ENCODE measurements around the gene ARHGEF4.

The ARHGEF4 gene

GRCh38 chr2:130820279-130820861, 16.3 kb upstream of the ARHGEF4 start:
- Histone ChIP-seq H3K27me3 (ENCODE audit: control insufficient read depth, insufficient read depth, low read length) (no peaks in the 10 kb centered on the region), H3K9me3 (ENCODE audit: control insufficient read depth, insufficient read depth, low read length) (no peaks in the 10 kb centered on the region), H3K4me1 (ENCODE audit: control insufficient read depth, insufficient read depth, low read length) (peaks cover 4% of the 10 kb centered on the region), H3K4me3 (ENCODE audit: low read depth, low read length) (no peak overlapping the region), H3K9ac (ENCODE audit: low read depth, low read length) (no peak overlapping the region), H3K36me3 (ENCODE audit: control insufficient read depth, insufficient read depth, low read length) (no peaks in the 10 kb centered on the region)

- H3K36me3 ChIP-seq (ENCODE audit: control insufficient read depth, insufficient read depth, low read length) = no peaks in the 10 kb centered on the region
- no peak overlapping the region for H3K9ac ChIP-seq (ENCODE audit: low read depth, low read length)
- H3K27me3 ChIP-seq (ENCODE audit: control insufficient read depth, insufficient read depth, low read length) = no peaks in the 10 kb centered on the region
- no peak overlapping the region for H3K4me3 ChIP-seq (ENCODE audit: low read depth, low read length)
- H3K9me3 ChIP-seq (ENCODE audit: control insufficient read depth, insufficient read depth, low read length) = no peaks in the 10 kb centered on the region
- peaks cover 4% of the 10 kb centered on the region for H3K4me1 ChIP-seq (ENCODE audit: control insufficient read depth, insufficient read depth, low read length)
These were observed 14.8 kb upstream of the ARHGEF4 start for GRCh38 chr2:130821867-130822266.

- Histone ChIP-seq H3K9me3 (ENCODE audit: control insufficient read depth, insufficient read depth, low read length) (no peaks in the 10 kb centered on the region), H3K4me3 (ENCODE audit: low read depth, low read length) (no peak overlapping the region), H3K4me1 (ENCODE audit: control insufficient read depth, insufficient read depth, low read length) (peaks cover 4% of the 10 kb centered on the region), H3K27me3 (ENCODE audit: control insufficient read depth, insufficient read depth, low read length) (no peaks in the 10 kb centered on the region), H3K36me3 (ENCODE audit: control insufficient read depth, insufficient read depth, low read length) (no peaks in the 10 kb centered on the region), H3K9ac (ENCODE audit: low read depth, low read length) (no peak overlapping the region)
These were observed 13.9 kb upstream of the ARHGEF4 start for GRCh38 chr2:130822766-130823165.

GRCh38 chr2:130823171-130823885, 13.4 kb upstream of the ARHGEF4 start:
- Histone ChIP-seq H3K4me1 (ENCODE audit: control insufficient read depth, insufficient read depth, low read length) (peaks cover 4% of the 10 kb centered on the region), H3K27me3 (ENCODE audit: control insufficient read depth, insufficient read depth, low read length) (no peaks in the 10 kb centered on the region), H3K4me3 (ENCODE audit: low read depth, low read length) (no peak overlapping the region)

GRCh38 chr2:130823886-130824491, 12.7 kb upstream of the ARHGEF4 start:
- no peak overlapping the region for H3K4me3 ChIP-seq (ENCODE audit: low read depth, low read length)
- H3K36me3 ChIP-seq (ENCODE audit: control insufficient read depth, insufficient read depth, low read length) = no peaks in the 10 kb centered on the region
- no peak overlapping the region for H3K9ac ChIP-seq (ENCODE audit: low read depth, low read length)
- H3K4me1 ChIP-seq (ENCODE audit: control insufficient read depth, insufficient read depth, low read length) = peaks cover 4% of the 10 kb centered on the region
- H3K27me3 ChIP-seq (ENCODE audit: control insufficient read depth, insufficient read depth, low read length) = no peaks in the 10 kb centered on the region
- no peaks in the 10 kb centered on the region for H3K9me3 ChIP-seq (ENCODE audit: control insufficient read depth, insufficient read depth, low read length)

More at GRCh38 chr2:130823171-130823885, 13.4 kb upstream of the ARHGEF4 start:
- Histone ChIP-seq H3K36me3 (ENCODE audit: control insufficient read depth, insufficient read depth, low read length) (no peaks in the 10 kb centered on the region), H3K9me3 (ENCODE audit: control insufficient read depth, insufficient read depth, low read length) (no peaks in the 10 kb centered on the region), H3K9ac (ENCODE audit: low read depth, low read length) (no peak overlapping the region)

- peaks cover 3% of the 10 kb centered on the region for H3K4me1 ChIP-seq (ENCODE audit: control insufficient read depth, insufficient read depth, low read length)
- no peaks in the 10 kb centered on the region for H3K36me3 ChIP-seq (ENCODE audit: control insufficient read depth, insufficient read depth, low read length)
- no peak overlapping the region for H3K9ac ChIP-seq (ENCODE audit: low read depth, low read length)
- H3K9me3 ChIP-seq (ENCODE audit: control insufficient read depth, insufficient read depth, low read length) = no peaks in the 10 kb centered on the region
- no peak overlapping the region for H3K4me3 ChIP-seq (ENCODE audit: low read depth, low read length)
- H3K27me3 ChIP-seq (ENCODE audit: control insufficient read depth, insufficient read depth, low read length) = no peaks in the 10 kb centered on the region
These were observed 12.1 kb upstream of the ARHGEF4 start for GRCh38 chr2:130824492-130825061.

- Histone ChIP-seq H3K9me3 (ENCODE audit: control insufficient read depth, insufficient read depth, low read length) (no peaks in the 10 kb centered on the region), H3K9ac (ENCODE audit: low read depth, low read length) (no peak overlapping the region), H3K4me1 (ENCODE audit: control insufficient read depth, insufficient read depth, low read length) (no peaks in the 10 kb centered on the region), H3K36me3 (ENCODE audit: control insufficient read depth, insufficient read depth, low read length) (no peaks in the 10 kb centered on the region), H3K27me3 (ENCODE audit: control insufficient read depth, insufficient read depth, low read length) (no peaks in the 10 kb centered on the region), H3K4me3 (ENCODE audit: low read depth, low read length) (no peak overlapping the region)
These were observed 11.3 kb upstream of the ARHGEF4 start for GRCh38 chr2:130825231-130825965.

- no peak overlapping the region for H3K4me3 ChIP-seq (ENCODE audit: low read depth, low read length)
- H3K36me3 ChIP-seq (ENCODE audit: control insufficient read depth, insufficient read depth, low read length) = no peaks in the 10 kb centered on the region
- no peaks in the 10 kb centered on the region for H3K27me3 ChIP-seq (ENCODE audit: control insufficient read depth, insufficient read depth, low read length)
- H3K4me1 ChIP-seq (ENCODE audit: control insufficient read depth, insufficient read depth, low read length) = no peaks in the 10 kb centered on the region
- no peaks in the 10 kb centered on the region for H3K9me3 ChIP-seq (ENCODE audit: control insufficient read depth, insufficient read depth, low read length)
- no peak overlapping the region for H3K9ac ChIP-seq (ENCODE audit: low read depth, low read length)
These were observed 10.8 kb upstream of the ARHGEF4 start for GRCh38 chr2:130825966-130826253.

GRCh38 chr2:130826419-130826818, 10.3 kb upstream of the ARHGEF4 start:
- Histone ChIP-seq H3K27me3 (ENCODE audit: control insufficient read depth, insufficient read depth, low read length) (no peaks in the 10 kb centered on the region), H3K9ac (ENCODE audit: low read depth, low read length) (no peak overlapping the region), H3K9me3 (ENCODE audit: control insufficient read depth, insufficient read depth, low read length) (no peaks in the 10 kb centered on the region), H3K4me3 (ENCODE audit: low read depth, low read length) (no peak overlapping the region), H3K4me1 (ENCODE audit: control insufficient read depth, insufficient read depth, low read length) (no peaks in the 10 kb centered on the region), H3K36me3 (ENCODE audit: control insufficient read depth, insufficient read depth, low read length) (no peaks in the 10 kb centered on the region)

GRCh38 chr2:130826821-130827501, 9.8 kb upstream of the ARHGEF4 start:
- Histone ChIP-seq H3K4me3 (ENCODE audit: low read depth, low read length) (no peak overlapping the region), H3K9ac (ENCODE audit: low read depth, low read length) (no peak overlapping the region), H3K27me3 (ENCODE audit: control insufficient read depth, insufficient read depth, low read length) (no peaks in the 10 kb centered on the region), H3K4me1 (ENCODE audit: control insufficient read depth, insufficient read depth, low read length) (no peaks in the 10 kb centered on the region), H3K36me3 (ENCODE audit: control insufficient read depth, insufficient read depth, low read length) (no peaks in the 10 kb centered on the region), H3K9me3 (ENCODE audit: control insufficient read depth, insufficient read depth, low read length) (no peaks in the 10 kb centered on the region)

GRCh38 chr2:130827502-130828251, 9.0 kb upstream of the ARHGEF4 start:
- Histone ChIP-seq H3K27me3 (ENCODE audit: control insufficient read depth, insufficient read depth, low read length) (no peaks in the 10 kb centered on the region), H3K36me3 (ENCODE audit: control insufficient read depth, insufficient read depth, low read length) (no peaks in the 10 kb centered on the region), H3K9me3 (ENCODE audit: control insufficient read depth, insufficient read depth, low read length) (no peaks in the 10 kb centered on the region), H3K4me1 (ENCODE audit: control insufficient read depth, insufficient read depth, low read length) (no peaks in the 10 kb centered on the region), H3K9ac (ENCODE audit: low read depth, low read length) (no peak overlapping the region), H3K4me3 (ENCODE audit: low read depth, low read length) (no peak overlapping the region)

Data from iPS-15b (cell line).